ENCODE data around the gene TMCO4.

TMCO4 gene

DNA sequence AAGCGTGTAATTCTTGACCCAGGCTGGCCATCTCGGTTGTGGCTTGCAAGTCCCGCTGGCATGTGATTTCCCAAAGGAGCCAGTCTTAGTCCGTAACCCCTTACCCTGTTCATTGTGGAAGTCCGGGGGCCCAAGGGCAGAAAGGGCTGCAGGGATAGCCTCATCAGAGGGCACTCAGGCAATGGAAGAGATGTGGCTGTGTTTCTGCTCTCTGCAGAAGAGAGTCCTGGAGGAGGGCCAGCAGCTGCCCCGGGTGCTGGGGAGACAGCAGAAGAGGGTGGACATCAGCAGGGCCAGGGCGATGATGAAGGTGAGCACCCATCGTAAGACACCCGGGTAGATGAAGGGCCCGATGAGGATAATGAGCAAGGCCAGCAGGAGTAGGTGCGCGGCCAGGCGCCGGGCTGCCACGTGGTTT lies 14.5 kb upstream of the TMCO4 start:
- Histone ChIP-seq H3K9me3 (ENCODE audit: insufficient read depth, low read depth, low read length) (no peaks in the 10 kb centered on the region), H3K18ac (ENCODE audit: low read length) (no peak overlapping the region), H3K4me2 (ENCODE audit: low read length) (no peak overlapping the region), H4K91ac (ENCODE audit: low read depth, low read length) (no peak overlapping the region), H4K8ac (ENCODE audit: low read depth, low read length) (no peak overlapping the region), H3K79me2 (ENCODE audit: control insufficient read depth, insufficient read depth, low read length, poor library complexity) (no peaks in the 10 kb centered on the region), H3K9ac (ENCODE audit: low read length) (no peak overlapping the region), H2AK5ac (ENCODE audit: low read length) (no peak overlapping the region), H2BK5ac (ENCODE audit: low read depth, low read length, poor library complexity) (no peak overlapping the region), H3K79me1 (ENCODE audit: low read length) (no peaks in the 10 kb centered on the region), H3K4me3 (ENCODE audit: low read depth, low read length) (no peak overlapping the region), H2BK120ac (ENCODE audit: insufficient read depth, low read length, poor library complexity) (no peak overlapping the region), H3K23ac (ENCODE audit: low read length) (no peak overlapping the region), H3K27me3 (ENCODE audit: insufficient read depth, low read length) (no peaks in the 10 kb centered on the region), H3K4me1 (ENCODE audit: control insufficient read depth in 1 of 2, insufficient read depth in 2 of 2, low read length in 2 of 2) (peaks cover 0 to 2% of the 10 kb centered on the region in 2 experiments), H4K12ac (ENCODE audit: low read depth, low read length) (no peak overlapping the region), H3K4ac (ENCODE audit: low read depth, low read length) (no peak overlapping the region), H3K36me3 (ENCODE audit: control insufficient read depth in 1 of 2, insufficient read depth in 2 of 2, low read length in 2 of 2) (no peaks in the 10 kb centered on the region), H2BK12ac (ENCODE audit: low read length) (no peak overlapping the region), H3K14ac (ENCODE audit: low read length) (no peak overlapping the region), H3K27ac (ENCODE audit: low read depth, low read length) (no peak overlapping the region), H2AFZ (ENCODE audit: insufficient read depth, low read length, poor library complexity) (no peak overlapping the region)
- no CpG with 5 or more reads among the region's 15 CpGs for WGBS (ENCODE audit: extremely low coverage, insufficient coverage, insufficient read length)
- no peak for DNase-seq

DNA sequence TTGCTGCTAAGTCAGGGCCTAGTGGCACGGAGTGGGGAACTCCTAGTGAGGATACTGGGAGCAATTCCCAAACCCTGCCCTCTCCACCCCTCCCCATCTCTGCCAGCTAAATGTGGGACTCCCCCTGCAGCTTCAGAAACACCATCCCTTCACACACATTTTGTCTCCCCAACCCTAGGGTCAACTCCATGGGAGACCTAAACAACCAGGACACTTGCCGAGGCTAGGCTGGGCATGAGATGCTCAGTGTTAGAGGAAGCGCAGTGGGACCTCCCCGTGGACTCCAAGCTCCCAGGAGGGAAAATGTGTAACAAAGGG lies 13.9 kb upstream of the TMCO4 start:
- Histone ChIP-seq H3K23ac (ENCODE audit: low read length) (no peak overlapping the region), H4K91ac (ENCODE audit: low read depth, low read length) (no peak overlapping the region), H3K4me2 (ENCODE audit: low read length) (no peak overlapping the region), H3K36me3 (ENCODE audit: control insufficient read depth in 1 of 2, insufficient read depth in 2 of 2, low read length in 2 of 2) (no peaks in the 10 kb centered on the region), H3K9ac (ENCODE audit: low read length) (no peak overlapping the region), H2AFZ (ENCODE audit: insufficient read depth, low read length, poor library complexity) (no peak overlapping the region), H3K18ac (ENCODE audit: low read length) (no peak overlapping the region), H2BK120ac (ENCODE audit: insufficient read depth, low read length, poor library complexity) (no peak overlapping the region), H3K4ac (ENCODE audit: low read depth, low read length) (no peak overlapping the region), H3K4me3 (ENCODE audit: low read depth, low read length) (no peak overlapping the region), H3K79me1 (ENCODE audit: low read length) (no peaks in the 10 kb centered on the region), H3K27ac (ENCODE audit: low read depth, low read length) (no peak overlapping the region), H3K4me1 (ENCODE audit: control insufficient read depth in 1 of 2, insufficient read depth in 2 of 2, low read length in 2 of 2) (peaks cover 0 to 2% of the 10 kb centered on the region in 2 experiments), H2BK12ac (ENCODE audit: low read length) (no peak overlapping the region), H3K27me3 (ENCODE audit: insufficient read depth, low read length) (no peaks in the 10 kb centered on the region), H4K12ac (ENCODE audit: low read depth, low read length) (no peak overlapping the region), H2AK5ac (ENCODE audit: low read length) (no peak overlapping the region), H3K79me2 (ENCODE audit: control insufficient read depth, insufficient read depth, low read length, poor library complexity) (no peaks in the 10 kb centered on the region), H3K9me3 (ENCODE audit: insufficient read depth, low read depth, low read length) (peaks cover 3% of the 10 kb centered on the region), H3K14ac (ENCODE audit: low read length) (no peak overlapping the region), H4K8ac (ENCODE audit: low read depth, low read length) (no peak overlapping the region), H2BK5ac (ENCODE audit: low read depth, low read length, poor library complexity) (no peak overlapping the region)
- no CpG with 5 or more reads among the region's 4 CpGs for WGBS (ENCODE audit: extremely low coverage, insufficient coverage, insufficient read length)
- no peak for DNase-seq

DNA sequence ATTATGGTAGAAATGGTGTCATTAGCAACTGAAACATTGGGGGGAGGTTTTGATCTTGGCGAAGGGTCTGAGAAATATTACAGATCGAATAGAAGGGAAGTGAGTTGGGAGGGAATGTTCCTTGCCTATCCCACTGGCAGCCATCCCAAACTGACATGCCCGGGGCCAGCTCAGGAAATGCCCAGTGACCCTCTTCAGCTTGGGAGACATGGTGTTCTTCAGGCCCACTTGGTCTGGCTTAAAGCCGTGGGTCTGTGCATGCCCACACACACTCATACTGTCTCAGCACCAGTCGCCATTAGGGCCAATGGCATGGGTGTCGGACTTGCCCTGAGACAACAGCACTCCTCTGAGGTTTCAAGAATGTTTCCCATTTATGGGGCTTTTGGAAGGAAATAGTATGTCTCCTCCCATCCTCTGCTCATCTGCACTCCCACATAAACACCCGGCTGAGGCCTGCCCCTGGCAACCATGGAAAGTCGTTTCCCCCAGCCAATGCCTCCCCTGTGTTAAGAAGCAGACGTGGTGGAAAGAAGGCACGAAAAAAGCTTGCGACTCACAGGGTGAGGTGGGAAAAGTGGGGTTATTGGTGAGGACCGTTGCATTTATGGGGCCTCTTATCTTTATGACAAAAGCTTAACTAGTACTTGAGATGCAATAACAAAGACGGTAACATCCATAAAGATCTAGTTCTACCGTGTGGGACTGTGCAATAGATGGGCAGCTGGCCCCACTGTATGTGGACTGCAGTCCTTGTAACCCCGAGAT lies 13.3 kb upstream of the TMCO4 start:
- no peak overlapping the region for H2BK120ac ChIP-seq (ENCODE audit: insufficient read depth, low read length, poor library complexity)
- no peaks in the 10 kb centered on the region for H3K36me3 ChIP-seq (ENCODE audit: control insufficient read depth in 1 of 2, insufficient read depth in 2 of 2, low read length in 2 of 2)
- peaks cover 3% of the 10 kb centered on the region for H3K9me3 ChIP-seq (ENCODE audit: insufficient read depth, low read depth, low read length)
- no CpG with 5 or more reads among the region's 15 CpGs for WGBS (ENCODE audit: extremely low coverage, insufficient coverage, insufficient read length)
- H2BK5ac ChIP-seq (ENCODE audit: low read depth, low read length, poor library complexity): no peak overlapping the region
- H2BK12ac ChIP-seq (ENCODE audit: low read length): no peak overlapping the region
- H4K12ac ChIP-seq (ENCODE audit: low read depth, low read length): no peak overlapping the region
- H3K4me1 ChIP-seq (ENCODE audit: control insufficient read depth in 1 of 2, insufficient read depth in 2 of 2, low read length in 2 of 2): peaks cover 0 to 4% of the 10 kb centered on the region in 2 experiments
- H3K18ac ChIP-seq (ENCODE audit: low read length): no peak overlapping the region
- no peak overlapping the region for H4K8ac ChIP-seq (ENCODE audit: low read depth, low read length)
- DNase-seq: no peak
- no peak overlapping the region for H4K91ac ChIP-seq (ENCODE audit: low read depth, low read length)
- no peak overlapping the region for H3K27ac ChIP-seq (ENCODE audit: low read depth, low read length)
- H2AFZ ChIP-seq (ENCODE audit: insufficient read depth, low read length, poor library complexity): no peak overlapping the region
- H3K4me2 ChIP-seq (ENCODE audit: low read length): no peak overlapping the region
- H3K14ac ChIP-seq (ENCODE audit: low read length): no peak overlapping the region
- H3K4me3 ChIP-seq (ENCODE audit: low read depth, low read length): no peak overlapping the region
- H3K4ac ChIP-seq (ENCODE audit: low read depth, low read length): no peak overlapping the region
- no peaks in the 10 kb centered on the region for H3K27me3 ChIP-seq (ENCODE audit: insufficient read depth, low read length)
- no peak overlapping the region for H3K9ac ChIP-seq (ENCODE audit: low read length)
- no peaks in the 10 kb centered on the region for H3K79me2 ChIP-seq (ENCODE audit: control insufficient read depth, insufficient read depth, low read length, poor library complexity)
- no peak overlapping the region for H3K23ac ChIP-seq (ENCODE audit: low read length)
- no peak overlapping the region for H2AK5ac ChIP-seq (ENCODE audit: low read length)
- no peaks in the 10 kb centered on the region for H3K79me1 ChIP-seq (ENCODE audit: low read length)

DNA sequence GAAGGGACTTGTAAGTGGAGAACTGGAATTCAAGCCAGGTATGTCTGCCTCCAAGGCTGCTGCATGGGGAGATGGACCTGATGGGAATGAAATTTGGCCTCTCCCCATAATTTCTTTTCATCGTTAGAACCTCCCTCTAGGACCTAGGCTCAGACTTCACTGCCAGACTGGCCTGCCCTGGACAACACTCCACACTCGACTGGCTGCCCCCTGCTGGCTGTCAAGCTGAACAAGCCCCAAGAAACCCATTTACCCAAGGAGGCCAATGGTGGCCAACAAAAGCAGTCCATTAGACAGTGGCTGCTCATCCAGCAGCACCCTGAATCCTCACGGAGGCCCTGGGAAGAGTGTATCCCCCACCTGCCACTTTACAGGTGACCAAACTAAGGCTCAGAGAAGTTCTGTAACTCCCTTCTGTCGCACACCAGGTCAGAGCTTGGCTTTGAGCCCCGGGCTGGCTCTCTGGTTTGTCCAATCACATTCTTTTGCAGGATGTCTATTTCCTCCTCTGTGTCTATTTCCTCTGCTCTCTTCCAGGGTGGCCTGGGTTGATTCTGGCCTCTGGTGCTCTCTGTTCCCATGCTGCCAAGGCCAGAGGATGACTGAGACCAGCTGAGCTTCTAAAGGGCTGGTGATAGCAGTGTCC lies 11.6 kb upstream of the TMCO4 start:
- DNase-seq: peak; percentile 22 to 67
- H2BK120ac ChIP-seq (ENCODE audit: insufficient read depth, low read length, poor library complexity): no peak overlapping the region
- no peak overlapping the region for H3K27ac ChIP-seq (ENCODE audit: low read depth, low read length)
- H3K9me3 ChIP-seq (ENCODE audit: insufficient read depth, low read depth, low read length): peaks cover 3% of the 10 kb centered on the region
- no peak overlapping the region for H3K4ac ChIP-seq (ENCODE audit: low read depth, low read length)
- H3K79me2 ChIP-seq (ENCODE audit: control insufficient read depth, insufficient read depth, low read length, poor library complexity): no peaks in the 10 kb centered on the region
- no peak overlapping the region for H3K9ac ChIP-seq (ENCODE audit: low read length)
- H2BK5ac ChIP-seq (ENCODE audit: low read depth, low read length, poor library complexity): no peak overlapping the region
- WGBS (ENCODE audit: extremely low coverage, insufficient coverage, insufficient read length): no CpG with 5 or more reads among the region's 5 CpGs
- H3K4me3 ChIP-seq (ENCODE audit: low read depth, low read length): no peak overlapping the region
- H3K14ac ChIP-seq (ENCODE audit: low read length): no peak overlapping the region
- H3K4me2 ChIP-seq (ENCODE audit: low read length): no peak overlapping the region
- H3K18ac ChIP-seq (ENCODE audit: low read length): no peak overlapping the region
- H2AFZ ChIP-seq (ENCODE audit: insufficient read depth, low read length, poor library complexity): no peak overlapping the region
- H3K23ac ChIP-seq (ENCODE audit: low read length): no peak overlapping the region
- H3K27me3 ChIP-seq (ENCODE audit: insufficient read depth, low read length): no peaks in the 10 kb centered on the region
- H4K91ac ChIP-seq (ENCODE audit: low read depth, low read length): no peak overlapping the region
- H4K12ac ChIP-seq (ENCODE audit: low read depth, low read length): no peak overlapping the region
- H2AK5ac ChIP-seq (ENCODE audit: low read length): no peak overlapping the region
- no peak overlapping the region for H4K8ac ChIP-seq (ENCODE audit: low read depth, low read length)
- H3K79me1 ChIP-seq (ENCODE audit: low read length): no peaks in the 10 kb centered on the region
- H3K36me3 ChIP-seq (ENCODE audit: control insufficient read depth in 1 of 2, insufficient read depth in 2 of 2, low read length in 2 of 2): no peaks in the 10 kb centered on the region
- no peak overlapping the region for H2BK12ac ChIP-seq (ENCODE audit: low read length)
- peaks cover 0 to 2% of the 10 kb centered on the region in 2 experiments for H3K4me1 ChIP-seq (ENCODE audit: control insufficient read depth in 1 of 2, insufficient read depth in 2 of 2, low read length in 2 of 2)
